ENCODE measurements around the gene DHCR24. TPM values are rescaled to one million over a fixed set of nuclear protein-coding genes. Genes with fewer than 3 reads are reported as not detected.
"Not testable (repeated sequence)": the region's sequence is repeated elsewhere in the genome, so short reads cannot be mapped to it uniquely, and the experiment has no call there.

Gene DHCR24
- total RNA-seq, 2 donors from 2014 or later, result 13.4 to 20.4 TPM

DNA sequence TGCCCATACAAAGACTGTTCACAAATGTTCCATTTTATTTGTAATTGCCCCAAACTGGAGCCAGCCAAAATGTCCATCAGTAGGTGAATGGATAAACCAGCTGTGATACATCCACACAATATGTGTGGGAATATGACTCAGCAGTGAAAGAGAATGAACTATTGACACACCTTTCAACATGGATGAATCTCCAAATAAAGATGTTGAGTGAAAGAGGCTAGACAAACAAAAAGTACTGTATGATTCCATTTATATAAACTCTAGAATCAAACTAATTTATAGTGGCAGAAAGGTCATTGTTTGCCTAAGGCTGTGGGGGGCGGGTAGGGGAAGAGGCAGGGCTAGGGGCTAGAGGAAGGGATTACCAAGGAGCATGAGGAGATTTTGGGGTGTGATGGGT lies 4.5 kb downstream of the DHCR24 start:
- H3K4me3 ChIP-seq, result no peak overlapping the region
- H3K36me3 ChIP-seq, result no peaks in the 10 kb centered on the region
- H3K9me3 ChIP-seq, result no peaks in the 10 kb centered on the region
- H3K4me1 ChIP-seq, result peaks cover 0 to 10% of the 10 kb centered on the region in 2 donors
- DNase-seq (ENCODE audit: low spot score), result no peak
- no peak for TF ChIP-seq CTCF (IDR thresholded peaks at IDR 0.05)
- no peak overlapping the region for H3K27ac ChIP-seq
- H3K27me3 ChIP-seq, result no peaks in the 10 kb centered on the region

DNA sequence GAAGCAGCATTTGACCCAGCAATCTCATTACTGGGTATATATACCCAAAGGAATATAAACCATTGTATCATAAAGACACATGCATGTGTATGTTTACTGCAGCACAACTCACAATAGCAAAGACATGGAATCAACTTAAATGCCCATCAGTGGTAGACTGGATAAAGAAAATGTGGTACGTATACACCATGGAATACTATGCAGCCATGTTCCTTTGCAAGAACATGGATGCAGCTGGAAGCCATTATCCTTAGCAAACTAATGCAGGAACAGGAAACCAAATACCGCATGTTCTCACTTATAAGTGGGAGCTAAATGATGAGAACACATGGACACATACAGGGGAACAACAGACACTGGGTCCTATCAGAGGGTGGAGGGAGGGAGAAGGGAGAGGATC lies 5.4 kb downstream of the DHCR24 start:
- not testable (repeated sequence) for H3K27ac ChIP-seq; H3K36me3 ChIP-seq; DNase-seq (ENCODE audit: low spot score); H3K4me1 ChIP-seq; H3K27me3 ChIP-seq; H3K9me3 ChIP-seq; H3K4me3 ChIP-seq

- Histone ChIP-seq H3K4me1 (no peaks in the 10 kb centered on the region), H3K36me3 (no peaks in the 10 kb centered on the region), H3K27ac (no peak overlapping the region), H3K9me3 (no peaks in the 10 kb centered on the region), H3K27me3 (no peaks in the 10 kb centered on the region), H3K4me3 (no peak overlapping the region)
- TF ChIP-seq CTCF (IDR thresholded peaks at IDR 0.05), result no peak
- DNase-seq (ENCODE audit: low spot score), result no peak
Measured at GRCh38 chr1:54879872-54880271, 7.1 kb downstream of the DHCR24 start.

- no peak for DNase-seq (ENCODE audit: low spot score)
- H3K4me3 ChIP-seq, result no peak overlapping the region
- no peaks in the 10 kb centered on the region for H3K27me3 ChIP-seq
- H3K4me1 ChIP-seq, result no peaks in the 10 kb centered on the region
- no peaks in the 10 kb centered on the region for H3K36me3 ChIP-seq
- no peak overlapping the region for H3K27ac ChIP-seq
- no peaks in the 10 kb centered on the region for H3K9me3 ChIP-seq
- no peak for TF ChIP-seq CTCF (IDR thresholded peaks at IDR 0.05)
Measured at GRCh38 chr1:54876814-54877213, 10.2 kb downstream of the DHCR24 start.

DNA sequence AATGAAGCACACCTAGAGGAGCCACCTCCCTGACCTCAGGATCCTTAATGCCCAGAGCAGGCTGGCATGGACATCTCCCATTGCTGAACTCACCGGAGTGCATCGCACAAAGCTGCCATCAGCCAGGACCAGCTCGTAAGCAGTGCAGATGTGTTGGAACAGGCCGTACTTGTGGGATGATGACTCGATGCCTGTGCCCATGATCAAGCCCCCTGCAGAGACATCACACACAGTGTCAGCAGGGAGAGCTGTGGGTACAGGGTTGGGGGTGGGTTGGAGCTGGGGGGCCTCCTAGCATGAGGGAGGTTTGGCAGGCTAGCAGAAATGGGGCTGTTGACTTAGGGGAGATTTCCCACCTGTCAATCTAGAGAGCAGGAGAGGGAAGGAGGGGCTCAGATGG lies 12.0 kb downstream of the DHCR24 start:
- Histone ChIP-seq H3K27me3 (no peaks in the 10 kb centered on the region), H3K4me3 (no peak overlapping the region), H3K4me1 (no peaks in the 10 kb centered on the region), H3K9me3 (no peaks in the 10 kb centered on the region), H3K27ac (no peak overlapping the region), H3K36me3 (no peaks in the 10 kb centered on the region)
- no peak for DNase-seq (ENCODE audit: low spot score)
- no peak for TF ChIP-seq CTCF (IDR thresholded peaks at IDR 0.05)

DNA sequence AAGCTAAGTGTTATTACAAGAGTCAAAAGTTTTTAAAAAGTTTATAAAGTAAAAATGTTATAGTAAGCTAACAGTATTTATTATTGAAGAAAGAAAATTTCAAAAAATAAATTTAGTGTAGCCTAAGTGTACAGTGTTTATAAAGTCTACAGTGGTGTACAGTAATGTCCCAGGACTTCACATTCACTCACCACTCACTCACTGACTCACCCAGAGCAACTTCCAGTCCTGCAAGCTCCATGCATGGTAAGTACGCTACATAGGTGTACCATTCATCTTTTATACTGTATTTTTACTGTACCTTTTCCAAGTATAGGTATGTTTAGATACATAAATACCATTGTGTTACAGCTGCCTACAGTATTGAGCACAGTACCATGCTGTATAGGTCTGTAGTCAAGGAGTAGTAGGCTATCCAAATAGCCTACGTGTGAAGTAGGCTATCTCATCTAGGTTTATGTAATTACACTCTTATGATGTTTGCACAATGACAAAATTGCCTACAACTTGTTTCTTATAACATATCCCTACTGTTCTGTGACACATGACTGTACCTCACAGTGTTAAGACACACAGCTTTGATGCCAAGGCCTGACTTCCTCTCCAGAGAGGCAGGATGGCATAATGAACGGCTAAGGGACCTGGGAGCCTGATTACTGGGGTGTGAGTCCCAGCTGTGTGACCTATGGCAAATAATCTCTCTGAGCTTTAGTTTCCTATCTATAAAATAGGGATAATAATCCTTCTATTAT lies 12.7 kb downstream of the DHCR24 start:
- H3K4me1 ChIP-seq, result no peaks in the 10 kb centered on the region
- no peak for DNase-seq (ENCODE audit: low spot score)
- H3K36me3 ChIP-seq, result no peaks in the 10 kb centered on the region
- H3K9me3 ChIP-seq, result no peaks in the 10 kb centered on the region
- H3K27me3 ChIP-seq, result no peaks in the 10 kb centered on the region
- no peak overlapping the region for H3K4me3 ChIP-seq
- no peak for TF ChIP-seq CTCF (IDR thresholded peaks at IDR 0.05)
- no peak overlapping the region for H3K27ac ChIP-seq

Measured in right atrium auricular region (tissue), 2 donors.